Ecto neural progenitor cell (in vitro differentiated cells): ENCODE data around the gene MOB2.
"Not testable (repeated sequence)": the region's sequence is repeated elsewhere in the genome, so short reads cannot be mapped to it uniquely, and the experiment has no call there.

Experiments
- DNase-seq: peaks from one replicate; pipeline ENCODE4 v3.0.0-alpha.2; 2018; ENCODE audit warnings: low spot score

The MOB2 gene

DNA sequence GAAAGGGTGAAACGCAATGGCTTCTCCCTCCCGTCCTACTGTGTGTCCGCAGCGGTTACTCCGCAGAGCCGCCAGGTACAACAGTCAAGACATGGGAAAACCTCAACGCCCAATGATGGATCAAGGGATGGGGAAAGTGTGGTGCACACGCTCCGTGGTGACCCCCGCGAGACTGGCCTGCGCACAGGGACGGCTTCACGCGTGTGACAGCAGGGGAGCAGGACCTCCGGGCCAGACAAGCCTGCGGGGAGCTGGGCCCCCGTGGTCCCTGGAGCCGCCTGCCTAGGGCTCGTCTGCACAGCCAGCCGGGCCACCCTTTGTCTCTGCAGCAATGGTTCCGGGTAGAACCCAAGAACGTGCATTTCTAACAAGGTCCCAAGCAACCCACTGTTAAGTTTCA, 31.7 kb upstream of the MOB2 start:
- DNase-seq: no peak

DNA sequence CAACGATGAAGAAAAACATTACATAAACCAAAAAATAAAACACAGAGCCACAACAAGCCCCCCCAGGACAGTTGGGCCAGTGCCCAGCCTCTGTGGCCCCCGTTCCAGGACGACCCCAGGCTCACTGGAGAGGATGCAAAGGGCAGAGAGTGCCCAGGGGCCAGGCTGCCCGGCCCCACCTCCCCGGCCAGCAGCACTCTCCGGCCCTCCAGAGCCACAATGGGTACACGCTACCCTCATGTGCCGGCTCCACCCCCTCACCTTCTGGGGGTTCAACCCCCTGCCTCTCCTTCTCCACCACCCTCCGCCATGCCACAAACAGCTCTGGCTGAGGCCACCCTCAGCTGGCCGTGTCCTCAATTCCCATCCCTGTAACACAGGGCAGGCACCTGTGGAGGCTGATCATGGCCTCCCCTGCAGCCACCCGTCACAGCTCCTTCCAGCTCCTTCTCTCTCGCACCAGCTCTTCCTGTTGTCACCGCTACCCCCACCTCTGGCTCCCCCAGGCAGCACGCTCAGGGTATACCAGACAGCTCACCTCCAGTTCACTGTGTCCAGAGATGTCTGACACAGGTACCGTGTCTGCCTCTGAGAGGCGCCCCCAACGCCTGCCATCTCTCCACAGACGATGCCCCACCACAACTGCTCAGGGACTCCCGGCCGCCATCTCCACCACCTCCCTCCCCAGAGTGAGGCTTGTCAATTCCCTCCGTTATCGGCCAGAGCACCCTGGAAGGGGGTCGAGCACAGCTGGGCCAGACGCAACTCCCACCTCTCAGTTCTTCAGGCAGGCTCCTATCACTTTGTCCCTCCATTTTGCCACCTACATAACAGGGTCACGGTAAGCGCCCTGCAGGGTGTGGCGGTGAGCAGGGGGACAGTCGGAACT, 30.8 kb upstream of the MOB2 start:
- no peak for DNase-seq

DNA sequence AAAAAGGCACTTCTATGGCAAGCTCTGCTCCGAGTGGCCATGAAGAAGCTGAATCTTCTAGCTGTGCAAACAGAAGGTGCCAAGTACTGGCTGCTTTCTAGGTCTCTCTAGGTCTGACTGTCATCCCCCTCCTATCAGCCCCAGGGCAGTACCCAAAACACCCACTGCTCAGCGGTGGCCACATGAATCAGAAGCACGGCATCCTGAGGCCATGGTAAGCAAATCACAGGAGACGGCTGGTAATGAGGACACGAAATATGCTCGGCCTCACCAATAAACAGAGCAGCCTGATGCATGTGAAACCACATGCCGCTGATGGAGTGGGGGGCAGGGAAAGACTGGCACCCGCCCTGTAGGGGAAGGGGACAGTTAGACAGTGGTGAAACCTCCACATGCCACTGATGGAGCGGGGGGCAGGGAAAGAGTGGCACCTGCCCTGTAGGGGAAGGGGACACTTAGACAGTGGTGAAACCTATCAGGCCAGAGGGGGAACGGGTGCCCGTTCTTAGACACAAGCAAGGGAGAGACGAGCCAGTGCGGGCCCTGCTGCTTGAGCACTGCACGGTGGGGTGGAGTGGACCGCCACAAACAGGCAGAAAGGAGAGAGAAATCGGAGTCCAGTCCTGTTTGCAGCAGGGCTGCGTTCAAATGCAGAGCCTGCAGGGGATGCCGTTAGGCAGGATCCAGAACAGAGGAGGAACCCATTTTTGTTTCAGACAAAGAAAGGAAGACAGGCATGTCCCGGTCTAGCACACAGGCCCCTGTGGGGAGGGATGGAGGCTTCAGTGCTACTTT, 29.9 kb upstream of the MOB2 start:
- no peak for DNase-seq

DNA sequence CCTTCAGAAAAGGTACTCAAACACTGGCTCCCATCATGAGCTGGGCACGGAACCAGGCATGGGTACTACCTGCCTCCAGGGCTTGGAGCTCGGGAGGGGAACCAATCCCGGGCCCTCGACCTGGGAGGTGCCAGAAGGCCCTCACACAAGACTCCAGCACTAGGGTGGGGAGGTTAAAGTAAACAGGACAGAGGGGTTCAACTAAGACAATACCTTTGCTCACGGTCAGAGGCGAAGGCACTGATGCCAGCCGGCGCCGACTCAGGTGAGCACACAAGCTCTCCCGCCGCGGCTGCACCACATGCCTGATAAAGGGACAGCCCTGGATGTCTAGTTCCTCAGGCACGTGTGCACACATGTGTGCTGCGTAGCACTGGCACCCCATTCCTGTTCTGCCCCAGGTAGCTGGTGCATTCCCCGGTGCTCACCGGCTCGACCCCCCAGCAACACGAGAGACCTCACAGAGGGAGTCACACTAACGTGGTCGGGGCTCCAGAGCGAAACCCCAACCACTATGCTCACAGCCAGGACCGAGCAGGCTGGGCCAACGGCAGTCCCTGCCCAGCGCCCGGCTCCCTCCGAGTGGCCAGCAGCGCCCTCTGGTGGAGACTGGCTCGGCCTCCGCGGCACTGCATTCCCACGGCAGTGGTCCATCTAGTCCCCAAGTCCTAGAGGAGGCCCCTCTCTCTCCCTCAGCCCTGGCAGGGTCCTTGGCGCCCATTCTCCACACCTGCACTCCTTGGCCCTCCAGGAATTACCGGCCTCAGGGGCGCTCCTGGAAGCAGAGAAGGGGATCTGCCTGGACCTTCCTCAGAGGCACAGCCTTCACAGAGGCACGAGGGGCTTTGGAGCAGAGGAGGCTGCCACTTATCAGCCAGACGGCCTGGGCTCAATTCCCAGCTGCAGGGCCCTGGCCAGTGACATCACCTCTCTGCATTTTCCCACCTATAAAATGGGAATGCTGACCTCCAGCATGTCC, 28.8 kb upstream of the MOB2 start:
- peak; percentile 92 for DNase-seq

DNA sequence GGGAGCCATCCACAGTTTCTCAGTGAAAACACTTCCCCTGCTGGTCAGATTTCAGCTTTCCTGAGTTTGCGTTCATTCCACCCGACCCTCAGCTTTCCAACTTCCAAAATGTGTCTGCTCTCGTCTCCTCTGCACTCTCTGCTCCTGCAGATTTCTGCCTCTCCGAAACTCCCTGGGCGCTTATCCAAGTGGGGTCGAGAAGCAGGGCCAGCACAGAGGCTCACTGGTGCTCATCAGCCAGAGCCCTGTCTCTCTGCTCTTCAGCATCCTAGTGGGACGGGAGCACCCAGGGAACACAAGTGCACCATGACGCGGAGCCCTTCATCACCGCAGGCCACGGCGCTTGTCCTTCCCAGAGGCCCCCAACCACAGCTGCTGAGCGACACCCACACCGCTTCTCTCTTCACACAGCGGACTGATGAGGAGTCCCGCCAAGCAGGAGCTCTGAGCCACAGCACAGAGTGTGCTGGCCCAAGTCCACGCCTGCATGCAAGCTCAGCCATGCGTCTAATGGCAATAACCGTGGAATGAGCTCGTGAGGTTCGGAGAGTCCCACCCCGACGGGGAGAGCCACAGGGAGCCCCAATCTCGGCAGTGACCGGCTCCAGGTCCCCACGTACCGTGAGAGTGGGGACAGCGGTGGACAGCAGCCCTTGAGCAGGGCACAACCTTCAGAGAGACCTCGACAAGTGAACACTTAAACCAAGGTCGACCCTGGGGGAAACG, 27.9 kb upstream of the MOB2 start:
- DNase-seq: no peak

DNA sequence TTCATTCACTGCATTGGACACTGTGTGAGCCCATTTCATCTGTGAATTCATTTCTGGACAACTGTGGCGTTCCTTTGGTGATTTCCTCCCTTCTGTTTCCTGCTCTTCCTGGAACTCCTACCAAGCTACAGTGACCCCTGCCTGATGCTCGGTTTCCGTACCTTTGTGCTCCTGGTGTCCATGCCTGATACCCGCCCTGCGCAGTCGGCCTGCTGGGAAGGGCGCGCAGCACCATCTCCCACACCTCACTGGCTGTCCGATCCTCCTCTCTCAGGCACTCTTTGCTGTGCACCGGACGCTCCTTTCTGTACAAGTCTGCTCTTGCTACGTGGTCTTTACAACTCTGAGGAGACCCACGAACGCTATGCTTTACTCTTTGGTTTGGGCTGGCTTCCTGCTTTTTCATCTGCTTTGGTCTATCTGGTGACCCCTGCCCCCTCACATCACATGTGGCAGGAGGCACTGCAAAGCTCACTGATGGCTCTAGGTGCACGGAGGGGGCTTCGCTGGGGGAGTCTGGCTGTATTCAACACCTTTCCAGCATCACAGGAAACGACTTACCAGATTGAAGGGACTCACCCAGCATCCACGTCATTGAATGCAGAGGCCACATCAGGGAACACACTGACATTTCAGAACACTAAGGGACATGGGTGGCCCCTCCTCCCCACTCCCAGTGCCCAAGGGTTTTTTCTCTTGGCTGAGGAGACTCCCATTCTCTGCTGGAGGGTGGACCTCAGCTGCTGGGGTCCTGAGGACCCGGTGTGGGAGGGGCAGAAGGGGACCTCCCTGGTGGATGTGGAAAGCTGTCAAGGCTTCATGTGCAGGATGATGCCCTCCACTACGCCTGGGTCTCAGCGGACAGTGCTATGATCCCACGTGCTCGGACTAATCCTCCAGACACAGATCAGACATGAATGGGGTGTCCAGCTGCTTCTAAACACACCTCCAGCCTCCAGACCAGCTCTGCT, 27.0 kb upstream of the MOB2 start:
- DNase-seq: no peak

DNA sequence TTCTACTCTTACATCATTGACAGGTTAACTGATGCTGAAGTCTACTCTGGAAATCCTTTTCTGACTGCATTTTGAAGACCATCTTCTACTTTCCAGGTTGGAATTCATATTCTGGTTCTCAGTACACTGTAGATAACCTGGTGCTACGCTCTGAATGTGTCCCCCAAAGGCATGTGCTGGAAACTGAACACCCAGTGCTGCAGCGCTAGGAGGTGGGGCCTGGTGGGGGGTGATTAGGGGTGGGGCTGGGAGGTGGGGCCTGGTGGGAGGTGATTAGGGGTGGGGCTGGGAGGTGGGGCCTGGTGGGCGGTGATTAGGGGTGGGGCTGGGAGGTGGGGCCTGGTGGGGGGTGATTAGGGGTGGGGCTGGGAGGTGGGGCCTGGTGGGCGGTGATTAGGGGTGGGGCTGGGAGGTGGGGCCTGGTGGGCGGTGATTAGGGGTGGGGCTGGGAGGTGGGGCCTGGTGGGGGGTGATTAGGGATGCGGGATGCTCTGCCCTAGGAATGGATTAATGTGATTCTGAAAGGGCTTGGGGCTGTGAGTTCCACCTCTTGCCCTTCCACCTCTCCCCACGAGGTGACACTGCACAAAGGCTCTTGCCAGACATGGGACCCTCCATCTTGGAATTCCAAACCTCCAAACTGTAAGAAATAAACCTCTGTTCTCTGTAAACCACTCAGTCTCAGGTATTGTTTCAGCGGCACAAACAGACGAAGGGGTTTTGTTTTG, 26.1 kb upstream of the MOB2 start:
- not testable (repeated sequence) for DNase-seq

DNA sequence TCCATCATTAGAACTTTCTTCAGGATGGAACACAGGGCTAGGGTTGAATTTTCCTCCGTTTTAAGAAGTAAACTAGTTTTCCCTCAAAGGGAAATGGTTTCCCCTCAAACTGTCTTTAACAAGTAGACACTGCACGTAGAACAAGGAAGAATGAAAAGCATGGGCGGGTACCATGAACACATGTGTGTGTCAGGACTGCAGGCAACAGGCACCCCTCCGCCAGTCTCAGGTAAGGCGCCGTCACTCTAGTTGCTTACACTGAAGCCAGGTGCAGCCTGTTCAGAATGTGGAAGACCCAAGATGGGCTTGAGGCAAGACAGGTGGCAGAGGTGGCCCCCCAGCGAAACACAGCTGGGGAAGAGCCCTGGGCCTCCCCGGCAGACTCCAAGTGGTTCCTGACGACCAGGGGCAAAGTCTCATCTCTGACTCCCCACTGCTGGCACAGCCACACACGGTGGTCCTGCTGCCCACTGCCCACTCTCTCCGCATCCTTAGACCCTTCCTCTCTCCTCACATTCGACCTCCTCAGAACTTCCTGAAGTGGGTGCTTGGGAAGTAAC, 25.4 kb upstream of the MOB2 start:
- no peak for DNase-seq

DNA sequence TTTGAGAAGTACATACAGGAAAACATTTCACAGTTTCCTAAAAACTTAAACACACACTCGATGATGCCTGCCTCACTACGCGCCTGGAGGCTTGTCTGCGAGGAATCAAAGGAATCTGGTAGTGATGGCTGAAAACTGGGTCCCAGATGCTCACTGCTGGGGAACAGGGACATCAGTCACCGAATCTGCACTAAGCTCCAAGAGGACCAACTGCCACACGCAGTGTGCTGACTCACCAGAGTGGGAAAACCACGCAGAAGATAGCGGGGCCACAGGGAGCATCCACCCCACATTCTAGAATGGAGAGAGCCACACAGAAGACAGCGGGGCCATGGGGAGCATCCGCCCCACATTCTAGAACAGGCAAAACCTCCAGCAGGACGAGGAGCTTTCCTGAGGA, 24.3 kb upstream of the MOB2 start:
- no peak for DNase-seq

DNA sequence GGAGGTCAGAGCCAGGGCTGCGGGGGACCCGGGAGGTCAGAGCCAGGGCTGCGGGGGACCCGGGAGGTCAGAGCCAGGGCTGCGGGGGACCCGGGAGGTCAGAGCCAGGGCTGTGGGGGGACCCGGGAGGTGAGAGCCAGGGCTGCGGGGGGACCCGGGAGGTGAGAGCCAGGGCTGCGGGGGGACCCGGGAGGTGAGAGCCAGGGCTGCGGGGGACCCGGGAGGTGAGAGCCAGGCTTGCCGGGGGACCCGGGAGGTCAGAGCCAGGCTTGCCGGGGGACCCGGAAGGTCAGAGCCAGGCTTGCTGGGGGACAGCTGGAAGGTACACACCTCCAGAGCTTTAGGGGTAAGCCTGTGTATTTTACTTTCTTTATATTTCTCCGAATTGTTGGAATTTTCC, 23.8 kb upstream of the MOB2 start:
- DNase-seq: not testable (repeated sequence)

DNA sequence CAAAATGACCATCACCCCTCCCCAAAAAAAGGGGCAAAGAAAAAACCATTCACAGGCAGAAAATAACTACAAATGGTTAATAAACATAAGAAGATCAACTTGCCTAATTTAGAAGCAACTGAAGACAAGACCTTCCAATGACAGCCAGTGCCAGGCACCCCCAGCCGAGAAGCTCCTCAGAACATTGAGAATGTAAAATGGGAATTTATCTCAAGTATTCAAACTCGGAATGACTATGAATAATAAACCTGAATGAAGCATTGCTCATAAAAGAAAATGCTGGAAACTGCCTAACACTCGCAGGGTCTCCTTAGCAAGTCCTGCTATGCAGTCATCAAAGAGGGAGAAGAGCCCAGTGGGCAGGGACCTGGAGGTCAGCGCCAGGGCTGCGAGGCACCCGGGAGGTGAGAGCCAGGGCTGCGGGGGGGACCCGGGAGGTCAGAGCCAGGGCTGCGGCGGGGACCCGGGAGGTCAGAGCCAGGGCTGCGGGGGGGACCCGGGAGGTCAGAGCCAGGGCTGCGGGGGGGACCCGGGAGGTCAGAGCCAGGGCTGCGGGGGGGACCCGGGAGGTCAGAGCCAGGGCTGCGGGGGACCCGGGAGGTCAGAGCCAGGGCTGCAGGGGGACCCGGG, 23.2 kb upstream of the MOB2 start:
- DNase-seq: no peak

DNA sequence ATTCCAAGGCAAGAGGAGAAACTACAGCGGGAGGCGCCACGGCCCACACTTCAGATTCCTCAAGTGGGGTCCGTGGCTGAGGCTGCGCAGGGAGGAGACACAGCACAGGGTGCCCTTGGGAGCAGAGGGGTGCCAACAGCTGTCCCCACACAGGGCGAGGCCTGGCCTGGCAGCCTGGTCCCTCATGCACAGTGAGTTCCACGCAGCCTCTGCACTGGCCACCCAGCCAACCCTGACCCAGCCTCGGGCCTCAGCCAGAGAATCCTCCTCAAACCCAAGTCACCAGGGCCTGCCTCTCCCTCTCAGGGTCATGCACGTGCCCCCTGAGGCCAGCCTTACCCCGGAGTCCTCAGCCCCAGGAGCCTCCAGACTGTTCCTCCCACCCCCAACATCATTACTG, 22.4 kb upstream of the MOB2 start:
- DNase-seq: no peak

DNA sequence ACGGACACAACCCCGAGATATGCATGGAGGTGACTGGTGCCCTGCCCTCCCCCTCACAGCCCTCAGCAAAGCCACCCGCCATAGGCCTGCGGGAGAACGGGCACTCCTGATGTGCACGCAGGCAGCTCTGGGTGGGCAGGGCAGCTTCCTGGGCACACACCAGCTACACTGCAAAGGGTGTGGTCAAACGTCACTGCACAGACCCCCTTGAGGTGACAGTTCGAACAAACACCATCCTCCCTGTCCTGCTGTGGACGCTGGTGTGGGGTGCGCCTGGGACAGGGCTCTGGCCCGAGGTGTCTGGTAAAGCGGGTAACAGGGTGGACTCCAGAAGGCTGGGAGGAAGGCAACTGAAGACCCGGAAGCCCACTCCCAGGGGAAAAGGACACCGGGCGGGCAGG, 21.9 kb upstream of the MOB2 start:
- DNase-seq: no peak

DNA sequence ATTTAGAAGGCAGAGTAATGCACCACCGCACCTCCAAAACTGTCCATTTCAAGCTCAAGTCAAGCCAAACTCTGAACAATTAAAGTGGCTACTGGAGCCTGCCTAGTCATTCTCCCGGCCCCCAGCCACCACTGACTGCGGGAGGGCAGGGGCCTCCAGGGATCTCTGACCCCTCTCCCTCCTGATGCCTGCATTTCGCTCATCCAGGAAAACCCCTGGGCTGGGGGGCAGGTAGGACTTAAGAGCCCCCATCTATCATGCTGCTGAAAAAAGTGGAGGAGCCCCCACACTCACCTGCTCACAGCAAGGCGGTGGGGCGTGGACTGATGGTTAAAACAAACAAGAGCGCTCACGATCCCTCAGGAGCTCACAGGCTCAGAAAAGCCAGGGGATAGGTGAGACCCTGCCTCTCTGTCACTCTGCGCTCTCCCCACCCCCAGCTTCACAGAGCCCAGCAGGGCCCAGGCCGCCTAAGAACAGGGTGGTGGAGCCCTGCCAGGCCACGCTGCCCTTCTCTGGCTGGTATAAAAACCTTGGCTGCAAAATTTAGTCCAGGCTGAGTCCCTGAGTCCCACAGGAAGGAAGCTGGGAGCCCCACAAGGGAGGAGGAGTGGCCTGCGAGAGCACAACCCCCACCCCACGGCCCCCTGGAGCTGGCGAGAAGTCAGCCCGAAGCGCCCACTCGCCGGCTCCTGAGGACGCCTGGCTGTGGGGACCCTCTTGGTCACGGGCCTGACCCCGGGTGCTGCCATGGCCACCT, 21.0 kb upstream of the MOB2 start:
- no peak for DNase-seq

DNA sequence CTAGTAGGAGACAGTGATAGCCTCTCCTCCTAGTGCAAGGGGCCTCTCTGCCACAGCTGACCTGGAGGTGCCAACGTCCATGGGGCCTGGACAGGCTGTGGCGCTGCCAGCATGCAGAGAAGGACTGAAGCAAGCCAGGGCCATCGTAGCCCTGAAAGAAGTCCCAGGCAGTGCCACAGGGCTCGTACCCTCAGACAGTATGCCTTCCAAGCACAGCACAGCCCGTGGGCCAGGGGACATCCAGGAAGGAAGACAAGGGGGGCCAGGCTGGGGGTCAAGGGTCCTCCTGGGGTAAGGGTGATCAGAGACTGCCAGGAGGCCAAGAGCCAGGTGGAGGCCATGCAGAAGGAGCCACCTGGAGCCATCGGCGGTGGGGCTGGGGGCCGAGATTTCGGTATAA, 20.4 kb upstream of the MOB2 start:
- no peak for DNase-seq

DNA sequence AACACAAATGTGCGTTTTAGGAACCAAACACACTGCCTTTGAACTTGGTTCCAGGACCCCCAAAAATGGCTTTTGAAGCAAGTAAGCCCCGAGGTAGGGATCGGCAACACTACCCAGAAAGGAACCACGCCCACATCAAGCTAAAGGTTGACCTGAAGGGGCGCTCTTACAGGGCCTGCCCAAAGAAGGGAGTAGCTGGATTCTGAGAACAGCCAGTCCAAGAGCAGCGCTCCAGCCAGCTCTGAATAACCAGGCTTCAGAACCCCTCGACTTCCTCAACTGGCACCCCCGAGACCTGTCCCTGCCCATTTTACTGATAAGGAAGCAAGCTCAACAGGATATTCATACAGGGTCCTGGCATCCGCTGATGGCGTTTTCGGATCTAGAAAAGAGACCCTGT, 18.9 kb upstream of the MOB2 start:
- DNase-seq: no peak

DNA sequence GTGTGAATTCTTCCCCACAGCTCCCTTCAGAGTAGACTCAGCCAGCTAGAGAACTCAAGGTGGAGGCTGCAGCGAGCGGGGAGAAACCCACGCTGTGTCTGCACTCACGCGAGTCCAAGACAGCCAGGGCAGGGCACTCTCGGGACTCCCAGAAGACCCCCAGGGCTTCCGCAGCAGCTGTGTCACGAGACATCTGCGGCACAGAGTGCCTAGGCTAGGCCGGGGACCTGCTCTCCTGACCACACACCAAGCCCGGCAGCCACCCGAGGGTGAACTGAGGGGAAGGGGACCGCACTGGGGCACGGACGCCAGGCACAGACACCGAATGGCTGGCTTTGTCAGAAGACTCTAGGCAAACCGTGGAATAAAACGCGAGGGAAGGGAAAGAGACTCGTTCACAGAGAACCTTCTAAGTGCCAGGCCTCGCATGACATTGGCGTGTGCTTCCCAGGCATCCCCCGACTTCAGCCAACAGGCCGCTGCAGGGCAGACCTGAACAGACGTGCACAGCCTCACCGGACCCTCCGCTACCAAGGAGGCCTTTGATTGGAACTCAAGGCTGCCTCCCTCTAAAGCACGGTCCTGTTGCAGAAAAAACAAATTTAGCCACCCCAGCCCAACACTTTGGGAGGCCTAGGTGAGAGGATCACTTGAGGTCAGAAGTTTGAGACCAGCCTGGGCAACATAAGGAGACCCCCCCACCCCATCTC, 18.2 kb upstream of the MOB2 start:
- no peak for DNase-seq
